GM18951 (cell line): ENCODE data around the gene PKD1.

Experiments
- POLR2A ChIP-seq: IDR thresholded peaks from 4 replicates; pipeline ENCODE4 v1.6.1; 2011; ENCODE audit warnings: mild to moderate bottlenecking; ENCODE audit not compliant: insufficient read length, insufficient read depth; ENCODE audit errors: extremely low read depth
- in situ Hi-C: fragments of 300-500 bp; cut with MboI; formaldehyde crosslinking; loops from one replicate; pipeline ENCODE4 v1.12.0; 2022; ENCODE audit warnings: low sequenced_read_pairs, mixed read lengths, inconsistent platforms; ENCODE audit not compliant: unreplicated experiment

PKD1 gene

DNA sequence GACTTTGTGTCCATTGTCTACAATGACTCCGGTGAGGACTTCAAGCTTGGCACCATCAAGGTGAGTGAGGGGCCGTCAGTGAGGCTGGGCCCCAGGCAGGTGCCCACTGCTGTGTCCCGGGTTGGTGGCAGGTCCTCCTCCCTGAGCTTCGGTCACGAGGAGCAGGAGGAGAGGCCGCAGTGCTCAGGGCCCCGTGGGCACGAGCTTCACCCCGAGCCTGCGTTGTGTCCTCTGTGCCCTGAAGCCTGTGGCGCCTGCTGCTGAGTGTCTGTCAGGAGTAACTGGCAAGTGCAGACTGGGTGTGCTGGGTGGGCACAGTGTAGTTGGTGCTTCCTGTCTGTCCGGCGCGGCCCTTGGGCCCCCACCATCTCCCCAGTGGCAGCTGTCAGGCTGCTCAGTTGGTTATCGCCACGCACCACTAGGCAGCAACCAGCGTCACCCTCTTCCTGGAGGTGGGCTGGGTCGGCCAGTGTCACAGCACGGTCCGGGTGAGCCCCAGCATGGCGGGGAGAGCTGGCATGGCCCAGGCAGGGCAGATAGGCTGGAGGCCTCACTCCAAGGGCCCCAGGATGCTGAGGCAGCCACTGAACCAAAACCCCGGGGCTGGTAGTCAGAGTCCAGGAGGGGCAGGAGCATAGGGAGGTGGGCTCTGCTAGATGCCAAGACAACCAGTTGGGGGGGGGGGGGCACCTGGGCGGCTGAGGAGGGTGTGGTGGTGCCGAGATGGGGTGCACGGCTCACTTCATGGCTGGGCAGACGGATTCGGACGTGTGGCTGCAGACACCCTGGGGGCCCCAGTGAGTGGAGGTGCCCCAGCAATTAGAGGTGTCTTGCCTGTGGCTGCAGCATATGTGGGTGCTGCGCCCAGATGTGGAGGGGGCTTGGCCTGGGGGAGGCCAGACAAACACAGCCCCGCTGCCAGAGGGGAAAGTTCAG is 48.6 kb downstream of the PKD1 start:
- in situ Hi-C loops, result no loop called here
- TF ChIP-seq POLR2A, result no peak

GRCh38 chr16:2086106-2086742 is 49.5 kb downstream of the PKD1 start:
- TF ChIP-seq POLR2A, result no peak
- in situ Hi-C loops, result no loop called here

- TF ChIP-seq POLR2A, result no peak
- in situ Hi-C loops, result no loop called here
Observed at GRCh38 chr16:2085669-2086068, 50.0 kb downstream of the PKD1 start.

GRCh38 chr16:2084895-2085625 is 50.6 kb downstream of the PKD1 start:
- in situ Hi-C loops, result no loop called here
- no peak for TF ChIP-seq POLR2A

DNA sequence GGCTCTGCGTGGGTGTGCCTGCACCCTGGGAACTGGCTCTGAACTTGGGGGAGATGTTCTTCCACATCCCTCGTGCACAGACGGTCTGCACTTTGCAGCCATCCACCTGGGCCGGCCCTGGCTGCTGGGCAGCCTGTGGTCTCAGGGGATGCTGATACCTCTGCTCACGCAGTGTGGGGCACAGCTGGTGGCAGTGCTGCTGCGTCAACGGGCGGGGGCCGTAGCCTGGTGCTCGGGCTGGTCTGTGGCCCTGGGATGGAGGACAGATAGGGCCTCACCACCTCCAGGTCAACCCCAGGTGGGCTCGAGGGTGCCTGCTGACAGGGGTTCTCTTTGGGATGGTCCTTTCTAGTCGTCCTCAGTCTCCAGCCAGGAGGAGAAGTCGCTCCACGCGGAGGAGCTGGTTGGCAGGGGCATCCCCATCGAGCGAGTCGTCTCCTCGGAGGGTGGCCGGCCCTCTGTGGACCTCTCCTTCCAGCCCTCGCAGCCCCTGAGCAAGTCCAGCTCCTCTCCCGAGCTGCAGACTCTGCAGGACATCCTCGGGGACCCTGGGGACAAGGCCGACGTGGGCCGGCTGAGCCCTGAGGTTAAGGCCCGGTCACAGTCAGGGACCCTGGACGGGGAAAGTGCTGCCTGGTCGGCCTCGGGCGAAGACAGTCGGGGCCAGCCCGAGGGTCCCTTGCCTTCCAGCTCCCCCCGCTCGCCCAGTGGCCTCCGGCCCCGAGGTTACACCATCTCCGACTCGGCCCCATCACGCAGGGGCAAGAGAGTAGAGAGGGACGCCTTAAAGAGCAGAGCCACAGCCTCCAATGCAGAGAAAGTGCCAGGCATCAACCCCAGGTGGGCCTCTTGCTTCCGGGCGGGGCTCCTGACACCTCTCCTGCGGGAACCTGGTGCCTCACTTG is 51.6 kb downstream of the PKD1 start:
- TF ChIP-seq POLR2A, result no peak
- in situ Hi-C loops, result no loop called here

GRCh38 chr16:2083409-2083808 is 52.3 kb downstream of the PKD1 start:
- no peak for TF ChIP-seq POLR2A
- in situ Hi-C loops, result no loop called here

DNA sequence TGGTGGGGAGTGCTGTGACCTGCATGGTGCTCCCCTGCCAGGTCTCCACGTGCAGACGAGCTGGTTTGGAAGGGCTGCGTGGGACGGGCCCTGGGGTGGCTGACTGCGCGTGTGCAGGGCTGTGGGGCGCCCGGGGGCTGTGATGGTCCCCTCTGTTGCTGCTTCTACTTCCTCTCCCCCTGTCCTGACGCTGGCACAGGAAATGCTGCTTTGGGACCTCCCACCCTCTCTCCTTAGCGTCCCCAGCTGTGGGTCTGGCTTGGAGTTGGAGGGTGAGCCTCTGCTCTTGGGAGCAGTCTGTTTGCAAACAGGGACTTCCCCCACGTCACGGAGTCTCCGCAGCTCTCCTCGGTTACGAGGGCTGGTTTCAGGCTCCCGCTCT is 52.7 kb downstream of the PKD1 start:
- in situ Hi-C loops, result no loop called here

DNA sequence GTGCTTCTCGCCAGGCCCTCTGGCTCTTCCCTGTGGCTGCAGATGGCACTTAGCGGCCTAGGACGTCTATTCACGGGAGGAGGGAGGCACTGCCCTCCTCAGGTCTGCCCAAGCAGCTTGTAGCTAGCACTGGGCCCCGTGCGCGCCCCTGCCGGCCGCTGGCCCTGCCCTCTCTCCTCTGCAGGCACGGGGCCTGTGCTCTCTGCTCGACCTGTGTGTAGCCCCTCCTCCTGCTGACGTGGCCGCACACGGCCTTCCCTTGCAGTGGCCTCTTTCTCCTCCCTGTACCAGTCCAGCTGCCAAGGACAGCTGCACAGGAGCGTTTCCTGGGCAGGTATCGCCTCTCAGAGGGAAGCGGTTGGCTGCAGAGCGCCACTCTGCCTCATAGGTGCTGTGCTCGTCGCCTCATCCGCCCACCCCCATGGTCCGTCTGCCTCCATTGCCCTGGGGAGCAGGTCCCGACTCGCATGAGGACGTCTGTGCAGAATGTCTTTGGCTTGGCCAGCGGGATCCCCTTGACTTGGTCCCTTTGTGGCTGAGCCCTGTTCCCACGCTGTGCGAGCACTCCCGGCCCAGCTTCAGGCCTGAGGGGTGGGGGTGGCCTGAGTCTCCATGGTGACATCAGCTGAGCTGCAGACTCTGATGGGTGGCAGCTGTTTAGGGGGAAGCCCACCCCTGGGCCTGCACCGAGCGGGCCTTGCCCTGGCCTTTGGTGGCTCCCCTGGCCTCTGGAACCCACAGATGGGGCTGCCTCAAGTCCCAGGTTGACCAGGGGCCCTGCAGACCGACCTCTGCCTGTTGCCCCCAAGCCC is 53.3 kb downstream of the PKD1 start:
- in situ Hi-C loops, result no loop called here
- no peak for TF ChIP-seq POLR2A

More for the DNA sequence above, 52.7 kb downstream of the PKD1 start:
- TF ChIP-seq POLR2A, result no peak

DNA sequence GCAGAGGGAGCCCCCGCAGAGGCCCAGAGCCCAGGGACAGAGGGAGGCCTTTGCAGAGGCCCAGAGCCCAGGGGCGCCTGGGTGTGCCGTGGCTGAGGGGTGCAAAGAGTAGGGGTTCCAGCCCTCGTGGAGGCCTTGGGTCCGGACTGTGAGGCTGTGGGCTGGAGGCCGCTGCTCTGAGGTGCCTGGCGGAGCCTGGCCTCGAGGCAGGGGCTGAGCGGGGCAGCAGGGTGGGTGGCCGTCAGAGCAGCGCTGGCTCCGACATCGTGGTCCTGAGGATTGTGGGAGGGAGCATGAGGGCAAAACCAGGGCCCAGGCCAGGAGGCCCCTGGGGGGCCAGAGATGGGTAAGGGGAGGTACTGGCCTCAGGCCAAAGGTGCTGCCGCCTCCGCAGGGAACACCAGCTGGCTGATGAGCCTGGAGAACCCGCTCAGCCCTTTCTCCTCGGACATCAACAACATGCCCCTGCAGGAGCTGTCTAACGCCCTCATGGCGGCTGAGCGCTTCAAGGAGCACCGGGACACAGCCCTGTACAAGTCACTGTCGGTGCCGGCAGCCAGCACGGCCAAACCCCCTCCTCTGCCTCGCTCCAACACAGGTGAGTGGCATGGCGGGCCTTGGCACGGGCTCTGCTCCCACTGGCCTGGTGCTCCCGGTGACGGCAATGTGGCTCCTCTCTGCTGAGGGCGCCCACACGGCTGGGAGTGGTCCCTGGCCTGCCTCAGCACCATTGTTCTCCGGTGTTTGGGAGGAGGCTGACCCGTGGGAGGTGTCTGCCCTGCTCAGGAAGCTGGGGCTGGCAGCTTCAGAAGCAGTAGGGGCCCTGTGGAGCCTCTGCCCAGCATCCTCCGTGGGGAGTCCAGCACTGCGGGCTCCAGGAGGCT is 54.3 kb downstream of the PKD1 start:
- TF ChIP-seq POLR2A, result no peak
- in situ Hi-C loops, result no loop called here

DNA sequence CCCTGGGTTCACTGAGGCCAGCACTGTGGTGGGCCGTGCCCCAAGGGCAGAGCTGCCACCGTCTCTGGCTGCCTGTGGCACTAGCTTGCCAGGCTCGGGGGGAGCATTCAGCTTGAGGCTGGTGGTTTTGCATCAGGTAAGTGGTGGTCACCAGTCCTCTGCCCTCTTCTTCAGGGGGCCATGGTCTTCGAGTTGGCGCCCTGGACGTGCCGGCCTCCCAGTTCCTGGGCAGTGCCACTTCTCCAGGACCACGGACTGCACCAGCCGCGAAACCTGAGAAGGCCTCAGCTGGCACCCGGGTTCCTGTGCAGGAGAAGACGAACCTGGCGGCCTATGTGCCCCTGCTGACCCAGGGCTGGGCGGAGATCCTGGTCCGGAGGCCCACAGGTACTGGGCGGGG is 55.7 kb downstream of the PKD1 start:
- TF ChIP-seq POLR2A, result no peak
- in situ Hi-C loops, result no loop called here

- in situ Hi-C loops, result no loop called here
- no peak for TF ChIP-seq POLR2A
Observed at GRCh38 chr16:2079311-2079800, 56.3 kb downstream of the PKD1 start.
